Right lung (tissue), 5 donors: ENCODE measurements around the gene CCDC85A. TPM values are rescaled to one million over a fixed set of nuclear protein-coding genes. Genes with fewer than 3 reads are reported as not detected.

Experiments used
- DNase-seq, 2 donors: peaks; one replicate each; pipeline ENCODE4 v3.0.0-alpha.2; 2013
- polyA plus RNA-seq, 5 donors: library from polyadenylated mRNA; unstranded; fragments of 120-200 nt; gene quantifications; one replicate each; pipeline versions ENCODE4 v1.2.1 to v1.2.3, GENCODE V29; 2013; ENCODE audit warnings: inconsistent platforms in 1 of 5, low replicate concordance in 1 of 5; ENCODE audit not compliant: insufficient read length in 5 of 5, insufficient read depth in 1 of 5

CCDC85A gene
- polyA plus RNA-seq, 5 donors: 1.3 to 2.6 (median 1.7) TPM

GRCh38 chr2:56364902-56365301 lies 181.1 kb downstream of the CCDC85A start:
- DNase-seq: no peak

DNA sequence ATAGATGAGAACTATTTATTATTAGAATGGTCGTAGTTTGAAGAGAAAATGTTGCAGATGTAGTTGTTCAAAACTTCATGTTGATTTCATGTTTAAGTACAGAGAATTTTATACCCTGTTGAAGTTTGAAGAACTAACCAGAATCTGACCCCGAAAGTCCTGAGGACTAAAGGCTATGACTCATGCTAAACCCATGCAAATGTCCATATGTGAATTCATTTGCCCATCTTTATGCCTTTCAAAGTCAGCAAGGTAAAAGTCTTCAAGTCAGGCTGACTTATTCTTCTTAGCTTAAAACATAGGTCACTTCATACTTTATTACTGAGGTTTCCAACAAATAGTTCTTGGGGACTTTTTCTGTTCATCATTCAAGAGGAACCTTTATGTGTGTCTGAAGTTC lies 185.5 kb downstream of the CCDC85A start:
- DNase-seq: no peak

DNA sequence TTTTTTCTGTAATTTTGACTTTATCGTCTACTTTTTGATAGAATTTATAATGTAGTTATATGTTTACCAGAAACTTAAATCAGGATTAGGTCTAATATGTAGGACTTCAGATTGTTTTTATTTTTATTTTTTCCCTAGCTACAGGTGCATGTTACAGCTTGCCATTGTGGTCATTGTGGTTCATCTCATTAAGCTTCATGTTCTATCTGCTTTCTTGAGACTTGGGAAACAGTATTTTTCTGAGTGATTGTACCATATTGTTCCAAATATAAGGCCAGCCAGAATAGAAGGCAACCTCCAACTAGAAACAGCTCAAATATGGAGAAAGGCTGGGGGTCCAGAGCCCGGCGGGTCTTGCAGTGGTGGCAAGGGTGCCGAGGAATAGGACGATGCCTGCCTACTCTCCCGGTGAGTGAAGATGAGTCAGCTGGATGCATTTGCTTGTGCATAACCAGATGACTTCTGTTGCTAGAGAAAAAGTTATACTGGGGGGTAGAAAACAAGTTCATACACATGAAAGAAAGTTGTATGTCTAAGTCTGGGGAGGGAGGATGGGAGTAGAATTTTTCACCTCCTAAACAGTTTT lies 188.4 kb downstream of the CCDC85A start:
- DNase-seq: no peak

DNA sequence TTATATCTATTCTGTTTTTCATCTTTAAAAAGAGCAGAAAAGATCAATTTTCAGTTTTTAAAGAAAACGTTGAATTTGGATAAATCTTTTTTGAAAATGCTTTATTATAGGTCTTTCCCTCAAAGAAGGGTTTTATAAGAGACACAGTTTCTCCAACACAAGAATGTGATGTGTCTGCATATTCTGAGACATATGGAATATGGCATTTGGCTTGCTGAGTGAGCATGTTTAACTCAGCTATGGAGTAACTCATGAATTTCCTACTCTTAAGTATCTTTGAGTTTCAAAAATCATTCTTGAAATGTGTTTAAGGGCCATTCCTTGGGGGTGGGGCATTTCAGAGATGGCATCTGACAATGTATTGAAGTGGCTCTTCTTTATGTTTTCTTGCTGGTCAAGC lies 191.5 kb downstream of the CCDC85A start:
- DNase-seq: no peak

DNA sequence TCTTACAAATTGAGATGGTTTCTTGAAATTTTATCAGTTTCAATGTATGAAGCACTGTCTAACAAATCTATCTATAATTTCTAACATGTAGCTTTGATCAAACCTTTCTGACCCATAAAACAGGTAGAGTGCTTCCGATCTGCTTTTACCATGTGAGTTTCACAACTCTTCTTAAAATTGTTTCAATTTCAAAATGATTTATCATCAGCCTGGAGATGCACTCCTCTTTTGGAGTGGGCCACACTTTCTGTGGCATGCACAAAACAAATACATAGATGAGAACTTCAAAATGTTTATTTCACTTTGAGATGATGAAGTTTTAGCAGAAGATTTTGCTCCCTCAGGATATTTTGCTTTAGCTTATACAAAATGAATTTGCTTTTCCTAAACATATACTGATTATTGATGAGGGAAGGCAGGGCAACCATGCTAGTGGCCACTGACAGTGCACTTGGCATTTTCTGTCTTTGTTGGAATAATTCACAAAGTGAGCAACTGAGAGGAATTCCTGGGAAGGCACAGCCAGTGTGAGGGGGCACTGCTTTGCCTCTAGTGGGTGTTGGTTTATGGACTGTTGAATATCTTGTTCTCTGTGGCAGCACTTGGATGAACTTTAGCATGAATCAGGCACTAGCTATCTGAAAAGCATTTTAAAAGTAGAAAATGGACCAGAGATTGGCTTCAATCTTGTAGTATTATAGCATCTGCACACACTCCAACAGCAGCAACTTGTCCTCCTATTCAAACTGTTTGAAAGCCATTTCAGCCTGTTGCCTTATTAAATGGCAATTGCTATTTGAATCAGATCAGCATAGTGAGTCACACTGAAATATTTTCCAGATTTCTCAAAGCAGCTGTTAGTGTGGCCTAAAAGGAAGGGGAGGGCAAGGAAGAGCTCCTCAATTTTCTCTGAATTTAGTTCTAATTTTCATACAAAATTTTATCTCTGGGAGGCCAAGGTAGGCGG lies 193.2 kb downstream of the CCDC85A start:
- no peak for DNase-seq

GRCh38 chr2:56379066-56379465 lies 195.3 kb downstream of the CCDC85A start:
- no peak for DNase-seq

GRCh38 chr2:56380861-56381260 lies 197.1 kb downstream of the CCDC85A start:
- DNase-seq: no peak

DNA sequence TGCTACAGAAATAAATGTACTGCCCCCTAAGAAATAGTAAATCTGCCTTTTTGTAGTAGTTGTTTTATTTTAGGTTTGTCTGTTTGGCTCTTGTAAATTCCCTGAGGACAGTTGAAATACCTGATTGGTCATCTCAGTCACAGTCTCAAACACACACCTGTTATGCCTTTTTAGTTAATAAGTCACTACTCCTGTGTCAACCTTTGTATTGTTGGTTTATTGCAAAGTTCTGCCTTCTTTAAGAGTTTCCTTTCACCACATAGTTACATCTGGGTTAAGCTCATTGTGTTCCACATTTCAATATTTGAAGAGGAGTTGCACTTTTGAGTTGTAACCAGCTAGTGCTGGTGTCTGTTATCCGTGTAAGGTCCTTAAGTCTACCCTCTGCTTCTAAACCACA lies 198.7 kb downstream of the CCDC85A start:
- no peak for DNase-seq

GRCh38 chr2:56386657-56387056 lies 202.9 kb downstream of the CCDC85A start:
- DNase-seq: no peak

DNA sequence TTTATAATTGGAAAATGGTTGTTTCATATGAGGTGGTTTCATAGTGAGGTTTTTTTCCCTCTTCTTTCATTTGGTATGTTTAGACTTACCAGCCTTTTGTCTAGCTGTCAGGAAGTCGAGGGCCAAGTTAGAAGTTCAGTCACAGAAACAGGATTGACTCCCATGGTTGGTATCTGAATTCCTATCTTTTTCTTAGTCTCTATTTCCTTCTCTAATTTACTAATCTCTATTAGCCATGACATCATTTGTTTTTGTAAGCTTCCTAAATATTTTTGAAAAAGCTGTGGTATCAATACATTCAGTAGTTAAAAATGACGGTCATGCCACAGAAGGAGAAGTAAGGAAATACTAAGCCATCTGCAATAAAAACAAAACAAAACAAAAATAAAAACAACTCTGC lies 206.9 kb downstream of the CCDC85A start:
- no peak for DNase-seq

DNA sequence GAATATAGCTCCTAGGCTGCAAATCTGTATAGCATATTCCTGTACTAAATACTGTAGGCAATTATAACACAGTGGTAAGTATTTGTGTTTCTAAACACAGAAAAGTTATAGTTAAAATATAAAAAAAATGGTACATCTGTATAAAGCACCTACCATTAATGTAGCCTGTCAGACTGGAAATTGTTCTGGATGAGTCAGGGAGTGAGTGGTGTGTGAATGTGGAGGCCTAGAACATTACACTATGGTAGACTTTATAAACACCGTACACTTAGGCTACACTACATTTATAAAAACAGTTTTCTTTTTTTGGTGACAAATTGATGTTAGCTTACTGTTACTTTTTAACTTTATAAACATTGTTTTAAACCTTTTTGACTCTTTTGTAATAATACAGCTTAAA lies 226.3 kb downstream of the CCDC85A start:
- no peak for DNase-seq

- DNase-seq: no peak
These were observed 232.8 kb downstream of the CCDC85A start for GRCh38 chr2:56416500-56417176.
